HG03469 (cell line): ENCODE results near the gene RAB6A.

Experiments
- ATAC-seq: cut with Tn5 transposase; IDR thresholded peaks from one replicate; pipeline ENCODE4 v1.9.1; 2021; ENCODE audit warnings: mild to moderate bottlenecking, moderate library complexity, moderate number of reproducible peaks; ENCODE audit not compliant: unreplicated experiment

Gene RAB6A

DNA sequence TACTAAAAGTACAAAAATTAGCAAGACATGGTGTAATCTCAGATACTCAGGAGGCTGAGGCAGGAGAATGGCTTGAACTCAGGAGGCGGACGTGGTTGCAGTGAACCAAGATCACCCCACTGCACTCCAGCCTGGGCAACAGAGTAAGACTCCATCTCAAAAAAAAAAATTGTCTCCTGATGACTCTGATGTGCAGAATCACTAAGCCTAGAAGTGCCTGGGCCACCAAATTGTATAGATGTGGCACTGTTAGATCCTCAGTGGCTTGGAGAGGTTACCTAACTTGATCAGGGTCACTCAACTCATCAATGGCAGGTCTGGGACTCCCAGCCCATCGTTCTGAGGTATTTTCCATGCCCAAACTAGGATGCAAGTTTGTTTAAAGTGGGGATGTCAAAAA is 103.9 kb downstream of the RAB6A start:
- no peak for ATAC-seq

DNA sequence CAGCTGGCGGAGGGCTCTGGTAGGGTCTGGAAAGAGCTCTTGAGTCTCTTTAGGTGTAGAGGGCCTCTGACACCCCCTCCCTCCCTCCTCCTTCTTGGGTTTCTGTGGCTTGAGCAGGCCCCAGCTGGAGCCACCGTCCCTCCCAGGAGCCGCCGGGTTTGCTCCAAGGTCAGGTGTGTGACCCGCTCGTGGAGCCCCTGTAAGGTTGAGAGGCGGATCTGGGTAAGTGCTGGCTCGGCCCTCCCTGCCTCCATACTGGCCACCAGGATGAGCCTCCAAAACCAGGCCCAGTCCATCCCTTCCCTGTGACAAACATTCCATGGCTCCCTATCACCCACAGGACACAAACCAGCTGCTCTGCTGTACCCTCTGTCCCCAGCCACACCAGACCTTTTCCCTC is 105.2 kb downstream of the RAB6A start:
- no peak for ATAC-seq

DNA sequence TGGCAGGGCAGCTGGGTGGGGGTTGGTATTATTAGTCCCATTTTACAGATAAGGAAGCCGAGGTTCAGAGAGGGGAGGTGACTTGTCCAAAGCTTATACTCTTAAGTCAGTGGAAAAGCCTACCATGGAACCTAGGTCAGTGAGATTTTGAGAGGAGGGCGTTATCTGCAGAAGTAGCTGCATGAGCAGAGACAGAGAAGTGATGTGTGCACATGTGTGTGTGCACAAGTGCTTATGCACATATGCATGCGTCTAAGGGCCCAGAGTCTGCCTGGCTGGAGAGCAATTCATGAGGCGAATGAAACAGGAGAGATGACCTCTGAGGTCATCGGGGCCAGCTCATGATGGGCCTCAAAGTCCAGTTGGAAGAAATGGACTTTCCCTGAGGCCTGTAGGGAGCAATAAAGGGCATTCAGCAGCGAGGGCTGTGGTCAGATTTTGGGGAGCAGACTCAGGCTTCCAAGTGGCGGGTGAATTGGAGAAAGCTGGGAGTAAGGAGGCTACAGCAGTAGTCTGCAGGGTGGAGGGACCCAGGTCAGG is 106.3 kb downstream of the RAB6A start:
- ATAC-seq, result no peak

DNA sequence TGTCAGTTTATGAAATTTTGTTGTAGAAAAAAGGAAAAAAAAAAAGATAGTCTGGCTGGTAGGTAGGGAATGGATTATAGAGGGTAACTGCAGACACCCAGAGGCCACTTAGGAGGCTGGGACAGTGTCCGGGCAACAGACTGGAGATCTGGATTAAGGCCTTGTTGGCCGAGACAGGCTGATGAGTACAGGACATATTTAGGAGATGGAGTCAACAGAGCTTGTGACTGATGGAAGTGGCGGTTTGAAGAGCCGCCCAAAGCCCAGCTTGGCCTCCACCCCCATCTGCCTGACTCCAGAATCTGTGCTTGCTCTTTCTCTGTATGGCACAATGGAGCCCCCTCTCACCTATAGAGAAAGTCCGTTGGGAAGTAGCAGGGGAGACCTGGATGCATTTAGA is 106.9 kb downstream of the RAB6A start:
- ATAC-seq, result no peak

DNA sequence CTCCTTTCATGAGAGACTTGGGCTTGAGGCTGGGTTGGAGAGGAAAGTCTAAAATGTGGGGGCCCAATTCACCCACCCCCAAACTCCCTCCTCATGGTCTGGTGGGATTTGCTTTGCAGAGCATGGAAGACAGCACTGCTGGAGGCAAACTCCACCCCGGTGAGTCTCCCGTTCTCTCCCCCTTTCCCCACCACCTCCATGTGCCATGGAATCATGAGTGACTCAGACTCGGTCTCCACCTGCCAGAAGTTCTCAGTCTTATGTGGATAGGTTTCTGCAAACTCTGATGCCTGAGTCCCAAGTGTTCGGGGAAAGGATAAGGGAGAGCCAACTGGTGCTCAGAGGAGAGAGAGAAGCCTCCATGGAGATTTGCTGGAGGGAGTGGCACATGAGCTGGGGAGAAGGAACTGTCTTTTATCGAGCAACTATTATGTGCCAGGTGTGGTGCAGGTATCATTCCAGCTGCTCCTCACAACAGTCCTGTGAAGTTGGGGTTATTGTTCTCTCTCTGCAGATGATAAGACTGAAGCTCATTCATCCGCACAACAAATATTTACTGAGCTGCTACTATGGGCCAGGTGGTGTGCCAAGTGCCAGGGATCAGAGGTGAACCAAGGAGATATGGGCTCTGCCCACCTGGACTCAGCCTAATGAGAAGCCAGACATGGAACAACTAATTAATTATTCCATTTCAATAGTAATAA is 107.9 kb downstream of the RAB6A start:
- no peak for ATAC-seq

DNA sequence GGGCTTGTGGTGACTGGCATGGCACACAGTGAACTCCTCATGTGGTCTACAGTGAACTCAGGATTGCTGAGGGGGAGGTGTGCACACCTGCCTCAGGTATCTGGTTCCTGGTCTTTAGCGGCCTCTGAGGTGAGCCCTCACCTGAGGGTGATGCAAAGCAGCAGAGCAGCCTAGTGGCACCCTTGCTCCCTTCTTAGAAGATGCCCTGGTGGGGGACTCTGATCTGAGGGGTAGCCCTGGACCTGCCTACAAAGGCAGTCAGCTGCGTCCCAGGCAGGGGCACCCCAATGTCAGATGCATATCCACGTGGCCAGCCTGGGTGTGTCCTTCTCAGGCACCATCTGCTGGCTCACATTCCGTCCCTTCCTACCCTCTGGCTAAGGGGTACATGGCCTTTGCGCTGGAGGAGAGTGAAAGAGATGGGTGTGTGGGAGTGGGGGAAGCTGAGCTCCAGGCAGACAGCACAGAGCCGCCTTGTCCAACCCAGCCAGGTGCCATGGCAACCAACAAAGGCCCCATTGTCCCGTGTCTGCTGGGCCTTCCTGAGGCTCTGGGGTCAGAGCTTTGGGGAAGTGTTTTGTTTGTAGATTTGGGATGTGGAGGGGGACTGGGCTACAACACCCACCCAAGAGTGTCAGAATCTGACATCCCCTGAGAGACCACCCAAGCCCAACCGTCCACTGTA is 108.7 kb downstream of the RAB6A start:
- ATAC-seq, result no peak

DNA sequence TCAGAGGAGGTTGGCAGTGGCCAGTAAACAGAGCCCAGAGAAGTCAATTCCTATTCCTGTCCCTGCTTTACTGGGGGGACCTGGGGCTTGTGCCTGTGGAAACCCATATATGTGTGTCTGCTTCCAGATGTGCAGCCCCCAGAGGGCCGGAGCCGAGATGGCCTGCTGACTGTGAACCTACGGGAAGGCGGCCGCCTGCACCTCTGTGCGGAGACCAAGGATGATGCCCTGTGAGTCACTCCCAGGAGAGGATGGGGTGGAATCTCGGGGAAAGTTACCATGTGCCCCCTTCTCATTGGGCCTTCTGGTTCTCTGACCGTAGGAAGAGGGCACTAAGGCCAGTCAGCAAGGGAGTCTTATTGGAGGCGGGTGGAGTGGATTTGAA is 109.2 kb downstream of the RAB6A start:
- ATAC-seq, result no peak

DNA sequence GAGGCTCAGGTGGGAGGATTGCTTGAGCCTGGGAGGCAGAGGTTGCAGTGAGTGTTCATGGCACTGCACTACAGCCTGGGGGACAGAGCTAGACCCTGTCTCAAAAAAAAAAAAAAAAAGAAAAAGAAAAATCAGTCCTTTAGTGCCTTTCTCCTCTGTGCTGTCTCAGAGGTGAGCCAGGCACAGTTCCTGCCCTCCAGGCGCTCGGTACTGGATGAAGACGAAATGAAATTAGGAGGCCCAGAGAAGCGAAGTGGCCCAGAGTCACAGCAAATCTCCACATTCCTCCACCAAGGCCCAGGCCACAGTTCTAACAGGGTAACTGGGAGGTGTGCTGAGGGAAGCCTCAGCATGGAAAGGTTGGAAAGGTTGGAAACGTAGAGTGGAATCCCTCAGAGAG is 109.6 kb downstream of the RAB6A start:
- no peak for ATAC-seq

DNA sequence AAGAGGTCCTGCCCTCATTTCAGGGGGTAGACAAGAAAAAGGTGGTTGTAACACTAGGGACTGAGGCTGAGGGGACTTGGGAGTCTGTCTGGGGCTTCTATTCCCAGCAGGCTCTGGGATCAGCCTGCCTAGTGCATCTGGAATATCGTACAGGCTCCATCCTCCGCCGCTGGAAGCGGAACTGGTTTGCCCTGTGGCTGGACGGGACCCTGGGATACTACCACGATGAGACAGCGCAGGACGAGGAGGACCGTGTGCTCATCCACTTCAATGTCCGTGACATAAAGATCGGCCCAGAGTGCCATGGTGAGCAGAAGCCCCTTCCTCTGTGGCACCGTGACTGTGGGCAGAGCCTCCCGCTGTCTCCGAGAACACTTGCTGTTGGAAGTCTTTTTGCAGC is 110.5 kb downstream of the RAB6A start:
- no peak for ATAC-seq

DNA sequence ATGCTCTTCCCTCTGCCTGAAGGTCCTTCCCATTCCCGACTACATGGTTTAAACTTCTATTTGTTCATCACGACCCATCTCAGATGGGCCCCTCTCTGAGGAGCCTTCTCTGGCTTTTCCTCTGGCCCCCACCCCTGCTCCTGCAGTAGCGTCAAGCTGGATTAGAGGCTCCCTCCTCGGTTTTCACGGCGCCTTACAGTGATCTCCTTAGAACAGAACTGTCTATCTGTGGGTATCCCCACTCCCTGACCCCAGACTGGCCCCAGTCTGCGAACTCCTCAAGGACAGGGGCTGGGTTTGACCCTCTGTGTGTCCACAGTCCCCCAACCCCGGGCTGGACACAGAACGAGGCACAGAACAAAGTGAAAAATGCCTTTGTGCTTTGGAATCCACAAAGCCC is 111.7 kb downstream of the RAB6A start:
- ATAC-seq, result no peak

DNA sequence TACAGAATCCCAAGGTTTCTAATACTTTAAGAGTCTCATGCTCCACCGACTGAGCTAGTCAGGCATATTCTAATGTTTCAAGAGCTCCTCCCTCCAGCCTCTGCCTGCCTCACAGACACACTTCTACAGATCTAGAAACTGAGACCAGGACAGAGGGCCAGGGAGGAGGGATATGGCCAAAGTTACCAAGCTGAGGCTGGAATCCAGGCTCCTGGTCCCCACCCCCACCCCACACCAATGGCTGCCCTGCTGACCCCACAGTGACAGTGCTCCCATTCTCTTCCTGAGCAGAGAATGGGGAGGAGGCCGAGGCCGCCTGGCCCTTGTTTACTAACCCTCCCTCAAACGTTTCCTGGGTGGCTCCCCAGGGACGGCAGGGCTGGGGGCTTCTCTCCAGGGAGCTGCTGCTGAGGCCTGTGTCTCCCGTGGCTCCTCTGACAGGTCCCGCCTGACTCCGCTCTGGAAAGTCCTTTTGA is 112.3 kb downstream of the RAB6A start:
- ATAC-seq, result no peak

DNA sequence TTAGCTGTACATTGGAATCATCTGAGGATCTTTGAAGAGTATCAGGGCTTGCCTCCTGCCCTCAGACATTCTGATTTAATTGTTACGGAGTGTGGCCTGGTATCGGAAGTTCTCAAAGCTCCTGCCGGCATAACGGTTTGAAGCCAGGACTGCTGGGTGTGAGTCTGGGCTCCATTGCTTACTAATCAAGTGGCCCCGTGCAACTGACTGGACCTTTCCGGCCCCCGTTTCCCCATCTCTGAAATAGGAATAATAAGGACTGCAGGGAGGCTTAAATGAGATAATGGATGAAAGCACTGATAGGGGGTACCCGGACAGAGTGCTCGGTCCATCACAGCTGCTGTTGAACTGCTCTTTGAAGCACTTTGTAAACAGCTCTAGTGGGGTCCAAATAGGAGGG is 112.8 kb downstream of the RAB6A start:
- no peak for ATAC-seq

DNA sequence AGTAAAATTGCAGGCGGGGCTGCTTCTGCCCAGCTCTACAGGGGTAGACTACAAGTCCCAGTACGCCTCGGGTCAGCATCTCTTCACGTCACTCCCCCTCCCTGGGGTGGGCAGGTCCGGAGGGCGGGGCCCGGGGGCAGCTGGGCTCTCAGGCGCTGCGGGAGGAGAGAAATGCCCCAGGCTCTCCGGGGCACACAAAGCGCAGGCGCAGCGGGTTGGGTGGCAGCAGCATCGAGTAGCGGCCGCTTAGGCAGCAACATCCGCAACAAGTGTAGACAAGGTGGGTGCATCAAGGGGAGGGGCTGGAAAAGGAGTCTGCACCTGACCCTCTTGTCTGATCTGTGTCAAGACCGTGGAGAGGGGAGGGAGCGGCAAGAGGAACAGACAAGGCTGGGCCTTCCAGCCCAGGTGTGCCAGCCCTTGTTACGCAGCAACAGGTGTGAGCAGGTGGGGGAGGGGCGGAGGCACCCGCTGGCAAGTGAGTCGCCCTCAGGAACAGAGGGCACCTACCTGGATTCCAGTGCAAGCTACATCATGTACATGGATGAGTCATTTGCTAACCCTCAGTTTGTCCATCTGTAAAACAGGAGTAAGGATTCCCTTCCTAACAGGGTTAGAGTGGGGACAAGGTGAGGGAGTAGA is 113.3 kb downstream of the RAB6A start:
- peak; percentile 56 for ATAC-seq

DNA sequence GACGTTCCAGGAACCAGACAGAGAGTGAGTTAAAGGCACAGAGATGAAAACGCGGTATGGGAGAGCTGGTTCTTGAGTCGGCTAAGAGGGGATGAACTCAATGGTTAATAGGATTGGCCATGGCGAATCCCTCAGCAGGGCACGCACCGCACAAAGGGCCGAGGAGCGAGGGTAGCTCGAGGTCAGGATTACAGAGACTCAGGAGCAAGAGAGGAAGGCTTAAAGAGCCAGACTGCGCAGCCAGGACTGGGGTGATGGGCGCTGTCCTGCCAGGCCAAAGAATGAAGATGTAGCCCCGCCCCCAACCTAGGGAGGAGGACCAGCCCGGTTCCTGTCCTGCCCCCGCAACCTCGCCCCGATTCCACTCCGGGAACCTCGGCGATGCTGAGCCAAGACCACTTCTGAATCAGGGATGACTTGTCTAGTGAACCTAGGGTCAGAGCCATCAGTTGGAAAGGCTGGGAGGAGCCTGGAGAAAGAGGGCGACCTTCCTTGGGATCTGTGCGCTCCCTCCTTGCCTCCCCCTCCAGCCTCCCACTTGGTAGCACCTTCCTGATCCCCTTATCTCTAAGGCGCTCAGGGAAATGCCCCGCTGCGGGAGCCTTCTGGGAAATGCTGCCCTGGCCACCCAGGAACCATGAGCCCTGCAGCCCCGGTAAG is 114.8 kb downstream of the RAB6A start, which contains the start of gene PLEKHB1:
PLEKHB1 (plus strand) TSS at position 610 of the 660 bp plus-strand sequence; CDS start at position 638, 28 bp downstream.
- ATAC-seq, result no peak

DNA sequence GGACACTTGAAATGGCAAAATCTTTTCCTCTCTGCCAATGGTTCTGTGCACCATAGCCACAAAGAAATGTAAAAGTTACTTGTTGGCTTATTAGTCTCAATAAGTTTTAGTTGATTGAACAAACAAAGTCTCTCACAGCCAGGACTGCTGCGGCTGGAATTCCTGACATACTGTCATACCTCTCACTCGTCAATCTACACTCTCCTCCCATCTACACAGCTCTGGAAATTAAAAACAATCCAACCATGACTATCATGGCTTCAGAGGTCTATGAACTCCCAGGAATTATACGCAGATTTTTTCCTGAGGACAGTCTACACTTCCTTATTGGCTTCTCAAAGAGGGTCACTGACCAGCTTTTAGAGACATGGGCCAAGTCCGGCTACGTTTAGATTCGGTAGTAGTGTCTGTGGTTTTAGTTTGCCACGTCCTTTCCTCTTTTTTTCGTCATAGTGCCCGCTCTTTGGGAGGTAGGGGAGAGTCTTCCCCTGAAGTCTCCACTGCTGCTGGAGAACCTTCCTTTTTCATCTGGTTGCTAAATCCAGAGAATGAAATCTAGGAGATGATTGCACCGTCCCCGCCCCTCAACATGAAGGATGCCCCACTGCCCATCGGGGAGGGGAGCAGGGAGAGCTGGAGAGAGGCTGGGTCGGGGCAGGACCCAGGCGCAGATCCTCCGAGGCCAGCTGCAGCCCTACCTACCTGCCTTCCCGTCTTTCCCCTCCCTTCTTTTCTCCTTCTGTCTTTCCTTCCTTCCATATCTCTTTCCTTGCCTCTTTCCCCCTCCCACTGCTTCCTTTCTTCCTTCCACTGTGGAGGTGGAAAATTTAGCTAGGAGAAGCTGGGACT is 115.5 kb downstream of the RAB6A start:
- no peak for ATAC-seq

DNA sequence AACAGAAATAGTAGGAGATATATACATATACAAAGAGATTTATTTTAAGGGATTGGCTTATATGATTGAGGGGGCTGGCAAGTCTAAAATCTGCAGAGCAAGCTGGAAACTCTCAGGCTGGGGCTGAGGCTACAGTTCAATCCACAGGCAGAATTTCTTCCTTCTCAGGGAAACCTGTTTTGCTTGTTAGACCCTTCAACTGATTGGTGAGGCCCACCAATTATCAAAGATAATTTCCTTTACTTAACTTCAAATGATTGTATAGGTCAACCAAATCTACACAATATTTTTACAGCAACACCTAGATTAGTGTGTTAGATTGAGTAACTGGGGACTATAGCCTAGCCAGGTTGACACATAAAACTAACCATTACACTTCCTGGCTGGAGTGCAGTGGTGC is 119.2 kb downstream of the RAB6A start:
- ATAC-seq, result no peak

DNA sequence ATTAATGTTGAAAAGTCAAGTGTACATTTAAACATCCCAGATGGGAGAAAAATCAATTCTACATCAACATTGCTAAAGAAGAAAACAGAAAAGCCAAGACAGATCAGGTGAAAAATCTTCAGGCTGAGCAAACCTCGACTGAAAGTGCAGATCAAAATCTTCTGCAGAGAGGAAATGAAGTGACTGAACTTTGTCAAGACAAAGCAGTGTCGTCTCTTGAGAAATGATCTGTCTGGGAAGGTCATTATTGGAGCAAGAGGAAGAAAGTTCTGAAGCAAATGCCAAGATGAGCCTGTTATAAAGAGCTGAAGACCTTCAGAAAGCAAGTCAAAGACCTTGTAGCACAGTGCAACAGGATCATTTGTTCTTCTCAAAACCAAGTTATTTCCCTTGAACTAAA is 120.3 kb downstream of the RAB6A start:
- ATAC-seq, result no peak

DNA sequence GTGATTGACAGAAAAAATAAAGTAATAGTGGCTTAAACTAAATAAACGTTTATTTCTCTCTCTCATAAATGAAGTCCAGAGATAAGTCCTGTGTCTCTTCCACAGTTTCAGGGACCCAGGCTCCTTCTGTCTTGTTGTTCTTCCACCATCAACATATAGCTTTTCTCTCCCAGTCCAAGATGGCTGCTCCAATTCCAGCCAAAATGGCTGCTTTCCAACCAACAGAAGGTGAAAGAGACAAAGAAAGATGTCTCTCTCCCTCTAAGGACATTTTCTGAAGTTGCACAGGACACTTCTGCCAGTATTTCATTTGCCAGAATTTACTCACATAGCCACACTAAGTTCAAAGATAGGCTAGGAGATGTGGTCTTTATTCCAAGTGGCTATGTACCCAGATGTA is 123.9 kb downstream of the RAB6A start:
- no peak for ATAC-seq

DNA sequence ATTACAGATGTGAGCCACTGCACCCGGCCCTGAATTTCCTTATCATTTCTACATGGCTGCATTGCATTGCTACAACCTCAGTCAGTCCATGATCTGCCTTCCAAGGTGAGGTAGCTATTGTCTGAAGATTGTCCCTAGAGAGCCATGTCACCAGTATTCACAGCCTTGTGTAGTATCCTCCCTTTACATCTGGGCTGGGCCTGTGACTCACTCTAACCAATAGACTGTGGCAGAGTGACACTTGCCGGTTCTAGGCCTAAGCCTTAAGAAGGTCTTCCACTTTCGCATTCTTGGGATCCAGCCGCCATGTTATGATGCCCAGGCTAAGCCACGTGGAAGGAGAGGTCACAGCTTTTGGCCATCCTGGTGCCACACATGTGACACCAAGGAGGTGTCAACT is 124.6 kb downstream of the RAB6A start:
- ATAC-seq, result no peak

DNA sequence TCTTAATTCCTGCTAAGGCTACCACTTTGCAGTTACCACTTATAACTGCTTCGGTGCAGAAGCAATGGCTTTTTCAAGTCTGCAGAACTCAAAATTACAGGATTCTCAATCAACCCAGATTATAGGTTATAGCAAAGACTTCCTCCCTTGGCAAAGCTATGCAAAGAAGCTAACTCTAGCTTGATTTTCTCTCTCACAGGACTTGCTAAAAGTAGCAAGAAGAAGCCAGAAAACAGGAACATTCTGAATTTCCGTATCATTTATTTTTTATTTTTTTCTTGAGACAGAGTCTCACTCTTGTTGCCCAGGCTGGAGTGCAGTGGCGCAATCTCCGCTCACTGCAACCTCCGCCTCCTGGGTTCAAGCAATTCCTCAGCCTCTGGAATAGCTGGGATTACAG is 125.2 kb downstream of the RAB6A start:
- ATAC-seq, result no peak
